GM19238 (cell line): Measurements from ENCODE around the gene TBC1D7.
"Not testable (repeated sequence)": the region's sequence is repeated elsewhere in the genome, so short reads cannot be mapped to it uniquely, and the experiment has no call there.

Source experiments
- DNase-seq: peaks from one replicate; pipeline ENCODE4 v3.0.0; 2011; ENCODE audit warnings: low spot score; ENCODE audit not compliant: insufficient read length

The TBC1D7 gene

DNA sequence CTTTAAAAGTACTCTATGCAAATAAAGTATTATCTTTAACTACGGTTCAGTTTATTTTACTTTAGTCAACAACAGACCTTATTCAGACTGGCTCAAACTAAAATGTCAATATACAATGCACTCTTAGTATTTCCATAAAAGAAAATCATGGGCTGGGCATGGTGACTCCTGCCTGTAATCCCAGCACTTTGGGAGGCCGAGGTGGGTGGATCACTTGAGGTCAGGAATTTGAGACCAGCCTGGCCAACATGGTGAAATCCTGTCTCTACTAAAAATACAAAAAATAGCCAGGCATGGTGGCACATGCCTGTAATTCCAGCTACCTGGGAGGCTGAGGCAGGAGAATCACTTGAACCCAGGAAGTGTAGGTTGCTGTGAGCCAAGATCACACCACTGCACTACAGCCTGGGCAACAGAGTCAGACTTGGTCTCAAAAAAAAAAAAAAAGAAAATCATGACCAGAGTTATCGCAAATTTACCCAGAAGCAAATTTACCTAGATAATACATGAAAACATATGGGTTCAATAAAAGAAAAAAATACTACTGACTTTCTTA is 2.2 kb downstream of the TBC1D7 start:
- not testable (repeated sequence) for DNase-seq

GRCh38 chr6:13319891-13320564 is 8.3 kb downstream of the TBC1D7 start:
- DNase-seq = no peak

DNA sequence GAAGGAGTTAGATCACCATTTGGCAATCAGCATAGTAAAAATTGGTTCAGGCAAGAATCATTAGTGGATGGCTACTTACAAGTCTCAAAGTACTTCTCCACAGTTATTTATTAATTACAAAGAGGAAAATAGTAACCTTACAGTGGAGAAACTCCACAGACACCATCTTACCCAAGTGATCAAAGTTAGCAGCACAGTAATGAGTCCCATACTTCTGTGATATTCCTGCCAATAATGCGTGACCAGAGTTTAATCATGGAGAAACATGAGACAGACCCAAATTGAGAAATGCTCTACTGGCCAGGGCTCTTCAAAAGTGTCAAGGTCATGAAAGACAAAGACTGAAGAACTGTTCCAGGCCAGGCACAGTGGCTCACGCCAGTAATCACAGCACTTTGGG is 9.5 kb downstream of the TBC1D7 start:
- DNase-seq = no peak

DNA sequence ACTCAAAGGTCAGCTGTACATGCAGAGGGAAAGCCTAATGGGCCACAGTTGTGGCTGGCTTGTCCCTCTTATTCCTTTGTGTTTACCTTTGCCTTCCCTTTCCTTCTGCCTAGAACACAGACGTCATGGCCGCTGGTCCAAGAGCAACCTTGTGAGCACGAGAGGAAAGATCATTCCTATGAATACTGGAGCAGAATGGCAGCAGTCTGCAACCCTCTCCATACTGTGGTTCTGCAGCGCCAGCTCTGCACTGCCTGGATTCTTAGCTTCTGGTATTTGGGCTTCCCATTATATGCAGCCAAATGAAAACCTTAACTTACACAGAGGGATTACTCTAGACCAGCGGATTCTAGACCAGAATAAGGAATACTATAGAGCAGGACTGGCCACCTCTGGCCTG is 12.4 kb downstream of the TBC1D7 start:
- DNase-seq = no peak

DNA sequence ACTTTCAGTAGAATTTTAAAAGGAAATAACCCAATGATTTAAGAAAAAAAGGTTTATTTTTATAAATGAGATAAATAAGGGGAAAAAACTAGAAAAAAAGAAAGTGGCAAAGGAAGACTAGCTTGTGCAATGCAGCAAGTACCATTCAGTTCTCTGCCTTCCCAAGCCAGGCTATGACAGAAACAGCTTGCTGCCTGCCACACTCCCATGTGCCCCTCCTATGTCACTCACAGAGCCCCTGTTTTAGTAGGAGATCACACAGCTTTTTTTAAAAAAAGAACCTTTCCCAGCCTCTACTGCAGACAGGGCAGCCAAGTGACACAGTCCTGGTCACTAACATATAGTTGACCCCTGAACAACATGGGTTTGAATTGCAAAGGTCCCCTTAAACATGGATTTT is 13.5 kb downstream of the TBC1D7 start:
- DNase-seq = no peak

- DNase-seq = no peak
These were observed 17.2 kb downstream of the TBC1D7 start for GRCh38 chr6:13311155-13311554.

DNA sequence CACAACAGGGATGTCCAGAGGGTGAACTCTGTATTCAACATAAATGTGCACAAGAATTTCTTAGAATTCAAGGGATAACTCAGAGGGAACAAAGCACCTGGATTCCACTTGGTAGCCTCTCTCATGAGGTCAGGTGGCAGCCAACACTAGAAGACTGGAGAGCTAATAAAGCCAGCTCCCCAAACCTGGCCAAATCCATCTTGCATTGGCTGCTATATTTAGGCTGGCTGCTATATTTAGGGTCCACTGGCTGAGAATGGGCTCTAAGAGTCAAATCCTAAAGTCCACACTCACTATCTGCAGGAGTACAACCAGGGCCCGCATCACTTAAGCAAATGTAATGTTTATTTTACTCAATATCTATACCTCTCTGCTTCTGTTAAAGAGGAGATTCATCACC is 20.0 kb downstream of the TBC1D7 start:
- no peak for DNase-seq

- DNase-seq = no peak
These were observed 20.8 kb downstream of the TBC1D7 start for GRCh38 chr6:13307508-13307995.

DNA sequence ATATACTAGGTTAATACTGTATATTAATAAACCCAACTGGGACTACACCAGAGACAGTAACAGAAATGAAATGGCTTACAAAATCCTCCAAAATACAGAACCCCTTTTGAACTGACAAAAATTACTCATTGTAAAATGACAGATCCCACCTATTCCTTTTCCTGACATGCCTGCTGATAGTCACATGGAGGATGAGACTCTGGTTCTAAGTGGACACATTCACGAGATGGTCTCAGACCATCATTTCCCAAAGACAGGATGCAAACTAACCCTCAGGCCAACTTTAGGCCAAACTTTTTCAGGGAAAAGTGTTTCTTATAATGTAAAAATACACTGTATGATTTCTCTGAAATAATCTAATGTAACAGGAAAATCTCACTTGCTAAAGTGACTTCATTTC is 22.5 kb downstream of the TBC1D7 start:
- no peak for DNase-seq

GRCh38 chr6:13305288-13305687 is 23.0 kb downstream of the TBC1D7 start:
- no peak for DNase-seq

GRCh38 chr6:13304580-13305260 is 23.6 kb downstream of the TBC1D7 start:
- no peak for DNase-seq

GRCh38 chr6:13304101-13304500 is 24.2 kb downstream of the TBC1D7 start:
- no peak for DNase-seq

- DNase-seq = peak; percentile 55
These were observed 24.7 kb downstream of the TBC1D7 start for GRCh38 chr6:13303668-13304017.

GRCh38 chr6:13302751-13303667 is 25.3 kb downstream of the TBC1D7 start:
- peak; percentile 47 for DNase-seq

GRCh38 chr6:13302291-13302690 is 26.0 kb downstream of the TBC1D7 start:
- no peak for DNase-seq

GRCh38 chr6:13300643-13301590 is 27.4 kb downstream of the TBC1D7 start:
- DNase-seq = no peak

DNA sequence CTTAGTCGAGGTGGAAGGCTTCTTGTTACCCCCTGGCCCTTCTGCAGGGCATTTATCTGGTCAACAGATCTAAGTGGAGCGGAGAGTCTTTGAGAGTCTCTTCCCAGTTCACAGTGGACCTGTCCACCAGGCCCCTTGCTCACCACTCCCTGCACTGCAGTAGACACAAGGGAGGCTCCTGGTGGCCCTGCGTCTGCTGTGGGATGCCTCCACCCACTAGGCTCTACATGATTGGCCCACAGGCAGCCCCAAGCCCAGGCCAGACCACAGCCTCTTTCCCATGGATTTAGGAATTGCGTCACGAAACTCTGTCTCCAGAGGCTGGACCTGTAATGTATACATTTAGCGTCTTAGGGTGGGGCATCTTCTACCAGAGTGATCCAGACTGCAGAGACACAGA is 28.4 kb downstream of the TBC1D7 start:
- DNase-seq = no peak

- DNase-seq = no peak
These were observed 28.9 kb downstream of the TBC1D7 start for GRCh38 chr6:13299403-13299821.

DNA sequence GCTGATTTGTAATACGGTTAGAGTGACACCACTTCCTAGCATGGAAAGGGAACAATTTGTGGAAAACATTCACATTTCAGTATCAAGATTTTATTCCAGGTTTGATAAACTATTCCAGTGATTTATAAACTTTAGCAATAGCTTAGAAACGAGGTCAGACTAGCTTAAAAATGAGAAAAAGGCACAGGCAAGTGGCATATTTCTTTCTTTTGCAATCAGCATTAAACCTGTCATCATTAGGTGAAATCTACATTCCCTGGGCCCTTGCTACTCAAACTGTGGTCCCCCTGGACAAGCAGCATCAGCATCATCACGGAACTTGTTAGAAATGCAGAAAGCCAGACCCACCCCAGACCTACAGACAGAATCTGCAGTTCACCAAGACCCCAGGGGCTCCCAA is 29.9 kb downstream of the TBC1D7 start:
- no peak for DNase-seq

DNA sequence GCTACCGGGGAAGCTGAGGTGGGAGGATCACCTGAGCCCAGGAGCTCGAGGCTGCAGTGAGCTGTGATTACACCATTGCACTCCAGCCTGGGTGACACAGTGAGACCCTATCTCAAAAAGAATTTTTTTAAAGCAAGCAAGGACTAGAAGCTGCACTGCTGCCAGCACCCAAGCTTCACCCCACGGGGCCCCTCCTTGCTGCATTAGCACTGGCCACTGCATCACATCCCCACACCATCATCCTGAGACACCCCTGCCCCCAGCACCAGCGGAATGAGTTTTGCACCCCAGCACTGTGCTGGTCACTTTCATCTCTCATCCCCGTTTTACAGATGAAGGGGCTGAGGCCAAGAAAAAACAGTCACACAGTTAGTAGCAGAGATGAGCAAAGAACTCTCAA is 30.9 kb downstream of the TBC1D7 start:
- no peak for DNase-seq
